ENCODE results near the gene ZNF189.

- TF ChIP-seq CTCF (conservative IDR thresholded peaks at IDR 0.05; ENCODE audit: low read length) (no peak), EZH2phosphoT487 (IDR thresholded peaks at IDR 0.05; ENCODE audit: borderline replicate concordance) (no peak)
These were observed 37.0 kb downstream of the ZNF189 start, which contains the start of gene ALDOB for GRCh38 chr9:101435601-101436079.

All from Loucy (cell line).